HG02884 (cell line): ENCODE results near the gene TBC1D9B.

Source experiments
- ATAC-seq: cut with Tn5 transposase; IDR thresholded peaks from one replicate; pipeline ENCODE4 v1.9.1; 2021; ENCODE audit warnings: mild to moderate bottlenecking, moderate library complexity; ENCODE audit not compliant: unreplicated experiment

The TBC1D9B gene

DNA sequence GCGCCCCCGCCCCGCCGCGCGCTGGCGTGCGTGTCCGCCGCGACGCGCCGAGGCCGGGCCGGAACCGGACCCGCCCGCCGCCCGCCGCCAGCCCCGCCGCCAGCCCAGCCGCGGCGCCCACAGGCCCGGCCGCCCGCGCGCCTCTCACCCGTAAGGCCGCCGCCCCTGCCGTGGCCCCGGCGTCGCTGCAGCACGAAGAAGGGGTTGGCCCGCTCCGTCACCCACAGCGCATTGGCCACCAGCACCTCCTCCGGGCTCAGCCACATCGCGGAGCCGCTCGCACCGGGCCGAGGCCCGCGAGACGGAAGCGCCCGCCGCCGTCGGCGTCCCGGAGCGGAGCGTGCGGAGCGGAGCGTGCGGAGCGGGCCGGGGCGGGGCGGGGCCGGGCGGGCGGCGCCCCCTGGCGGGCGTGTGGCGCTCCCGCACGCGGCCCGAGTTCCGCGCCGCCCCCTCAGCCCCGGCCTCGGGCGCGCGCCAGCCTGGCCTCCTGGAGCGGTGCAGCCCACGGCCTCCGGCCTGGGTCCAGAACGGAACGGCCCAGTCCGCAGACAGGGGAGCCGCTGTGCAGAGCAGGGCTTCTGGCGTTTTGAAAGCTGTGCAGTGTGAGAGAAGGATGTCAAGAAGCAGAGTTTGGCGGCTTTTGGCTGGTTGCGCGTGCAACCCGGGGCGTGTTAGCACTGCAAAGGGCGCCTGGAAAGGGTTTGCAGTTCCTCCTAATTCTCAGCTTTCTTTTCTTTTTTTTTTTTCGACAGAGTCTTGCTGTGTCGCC lies at the start of gene TBC1D9B:
Gene TBC1D9B (minus strand): TSS at position 342 of the 769 bp plus-strand sequence. CDS start 76 bp downstream, at position 266.
- peak; percentile 89 for ATAC-seq

DNA sequence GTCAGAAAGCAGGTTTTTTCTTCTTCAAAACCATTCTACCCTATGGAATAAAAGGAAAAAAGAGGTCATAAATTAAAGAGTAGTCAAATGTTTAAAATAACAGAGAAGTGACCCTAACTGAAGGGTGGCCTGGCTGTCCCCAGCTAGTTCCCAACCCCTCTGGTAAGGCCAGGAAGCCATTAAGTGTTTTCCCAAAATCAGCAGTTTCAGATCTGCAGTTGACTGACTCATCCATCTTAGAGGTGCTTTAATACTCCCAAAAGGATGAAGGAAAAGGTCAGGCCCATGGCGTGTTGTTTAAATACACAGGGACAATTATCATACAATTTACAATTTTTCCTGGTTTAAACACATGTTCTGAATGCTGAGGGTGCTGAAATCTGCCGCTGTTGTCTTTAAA lies 47.9 kb upstream of the TBC1D9B start:
- no peak for ATAC-seq

DNA sequence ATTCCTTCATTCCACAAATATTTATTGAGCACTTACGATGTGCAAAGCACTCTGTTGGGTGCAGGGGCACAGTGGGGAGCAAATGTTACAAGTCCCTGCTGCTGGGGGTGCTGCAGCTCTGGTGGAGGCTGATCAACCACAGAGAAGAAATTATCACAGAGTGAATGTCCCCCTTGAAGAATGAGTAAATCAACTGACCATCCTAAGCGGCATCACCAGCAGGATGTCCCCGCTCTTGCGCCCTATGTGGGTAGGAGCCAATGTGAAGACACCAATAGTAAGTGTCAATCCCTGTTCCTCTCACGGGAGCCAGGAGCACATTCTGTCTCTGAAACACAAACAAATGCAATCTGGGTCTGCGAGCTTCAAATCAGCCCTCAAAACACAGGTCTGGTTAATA lies 47.4 kb upstream of the TBC1D9B start:
- ATAC-seq = no peak

DNA sequence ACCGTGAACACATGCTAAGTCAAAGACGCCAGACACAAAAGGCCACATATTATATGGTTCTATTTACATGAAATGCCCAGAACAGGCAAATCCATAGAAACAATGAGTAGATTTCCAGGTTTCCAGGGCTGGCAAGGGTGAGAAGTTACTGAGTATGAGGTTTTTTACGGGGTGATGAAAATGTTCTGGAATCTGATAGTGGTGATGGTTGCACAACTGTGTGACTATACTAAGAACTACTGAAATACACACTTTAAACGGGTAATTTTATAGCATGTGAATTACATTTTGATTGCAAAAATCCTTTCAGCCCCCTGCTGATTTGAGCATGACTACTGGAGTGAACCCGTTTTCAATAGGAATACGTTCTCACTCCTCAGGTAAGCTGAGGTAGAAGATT lies 46.7 kb upstream of the TBC1D9B start:
- ATAC-seq = no peak

DNA sequence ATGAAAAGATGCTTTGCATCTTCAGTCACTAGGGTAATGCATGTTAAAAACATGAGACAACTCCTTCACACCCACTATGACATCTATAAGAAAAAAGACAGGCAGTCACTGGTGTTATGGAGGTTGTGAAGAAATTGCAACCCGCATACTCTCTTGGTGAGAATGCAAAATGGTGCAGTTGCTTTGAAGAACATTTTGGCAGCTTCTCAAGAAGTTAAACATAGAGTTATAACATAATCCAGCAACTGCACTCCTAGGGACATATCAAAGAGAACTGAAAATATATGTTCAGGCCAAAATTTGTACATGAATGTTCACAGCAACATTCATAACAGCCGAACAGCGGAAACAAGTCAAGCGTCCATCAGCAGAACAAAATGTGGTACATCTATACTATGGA lies 46.3 kb upstream of the TBC1D9B start:
- no peak for ATAC-seq

DNA sequence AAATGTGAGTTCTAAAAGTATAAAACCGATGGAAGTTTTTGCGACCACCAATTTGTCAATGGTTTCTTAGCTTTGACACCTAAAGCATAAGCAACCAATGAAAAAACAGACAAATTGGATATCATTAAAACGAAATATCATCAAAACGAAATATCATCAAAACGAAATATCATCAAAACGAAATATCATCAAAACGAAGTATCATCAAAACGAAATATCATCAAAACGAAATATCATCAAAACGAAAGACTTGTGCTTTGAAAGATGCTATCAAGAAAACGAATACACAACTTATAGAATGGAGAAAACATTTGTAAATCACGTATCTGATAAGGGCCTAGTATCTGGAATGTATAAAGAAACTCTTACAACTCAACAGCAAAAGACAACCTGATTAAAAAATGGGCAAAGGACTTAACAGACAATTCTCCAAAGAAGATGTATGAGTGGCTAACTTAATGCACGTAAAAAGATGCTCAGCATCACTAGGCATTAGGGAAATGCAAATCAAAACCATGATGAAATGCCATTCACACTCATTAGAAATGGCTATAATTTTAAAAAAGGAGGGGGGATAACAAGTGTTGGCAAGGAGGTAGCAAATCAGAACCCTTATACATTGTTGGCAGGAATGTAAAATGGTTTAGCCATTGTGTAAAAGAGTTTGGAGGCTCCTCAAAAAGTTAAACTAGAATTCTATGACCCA lies 29.4 kb upstream of the TBC1D9B start:
- ATAC-seq = no peak

DNA sequence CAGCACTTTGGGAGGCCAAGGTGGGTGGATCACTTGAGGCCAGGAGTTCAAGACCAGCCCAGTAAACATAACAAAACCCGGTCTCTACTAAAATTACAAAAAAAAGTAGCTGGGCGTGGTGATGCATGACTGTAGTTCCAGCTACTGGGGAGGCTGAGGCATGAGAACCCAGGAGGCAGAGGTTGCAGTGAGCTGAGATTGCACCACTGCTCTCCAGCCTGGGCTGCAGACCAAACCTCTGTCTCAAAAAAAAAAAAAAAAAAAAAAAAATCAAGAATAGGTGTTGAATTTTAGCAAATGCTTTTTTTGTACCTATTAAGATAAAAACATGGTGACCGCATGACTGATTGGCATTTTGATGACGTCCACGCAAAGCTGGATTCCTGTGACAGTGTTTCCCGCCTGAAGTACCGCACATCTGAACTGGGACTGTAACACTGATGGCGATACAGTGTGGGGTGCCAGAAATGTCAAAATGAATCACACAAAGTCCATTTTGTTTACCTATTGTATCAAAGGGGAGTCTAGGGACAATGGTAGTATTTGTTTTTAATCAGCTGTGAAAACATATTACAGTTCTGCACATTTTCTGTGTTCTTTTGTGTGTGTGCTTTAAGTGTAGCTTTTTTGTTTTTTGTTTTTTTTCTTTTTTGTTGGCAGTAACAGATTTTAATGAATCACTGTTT lies 23.2 kb upstream of the TBC1D9B start:
- ATAC-seq = no peak

DNA sequence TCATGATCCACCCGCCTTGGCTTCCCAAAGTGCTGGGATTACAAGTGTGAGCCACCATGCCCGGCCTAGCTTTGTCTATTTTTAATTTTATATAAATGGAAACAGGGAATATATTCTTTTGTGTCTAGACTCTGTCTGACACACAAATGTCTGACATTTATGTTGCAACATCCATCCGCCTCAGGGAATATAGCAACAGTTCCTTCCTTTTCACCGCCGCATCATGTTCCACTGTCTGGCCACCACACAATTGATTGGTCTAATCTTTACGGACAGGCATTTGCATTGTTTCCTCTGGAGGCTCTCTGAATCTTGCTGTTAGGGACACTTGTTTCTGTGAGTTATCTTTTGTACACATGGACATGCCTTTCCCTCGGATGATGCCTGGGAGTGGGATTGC lies 20.1 kb upstream of the TBC1D9B start:
- ATAC-seq = no peak

DNA sequence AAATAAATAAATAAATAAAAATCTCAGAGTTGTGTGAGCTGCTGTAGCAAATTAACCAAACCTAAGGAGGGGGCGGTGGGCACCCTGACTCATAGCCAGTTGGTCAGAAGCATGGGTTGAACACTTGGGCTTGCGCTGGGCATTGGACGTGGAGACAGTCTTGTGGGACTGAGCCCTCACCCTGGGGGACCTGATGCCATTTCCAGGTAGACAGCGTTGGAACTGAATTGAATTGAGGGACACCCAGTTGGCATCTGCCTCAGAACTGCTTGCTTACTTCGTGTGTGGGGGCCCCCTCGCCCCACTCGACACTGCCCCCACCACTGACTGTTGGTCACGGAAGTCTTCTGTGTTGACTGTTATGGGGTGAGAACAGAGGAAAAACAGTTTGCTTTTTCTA lies 19.0 kb upstream of the TBC1D9B start:
- no peak for ATAC-seq

DNA sequence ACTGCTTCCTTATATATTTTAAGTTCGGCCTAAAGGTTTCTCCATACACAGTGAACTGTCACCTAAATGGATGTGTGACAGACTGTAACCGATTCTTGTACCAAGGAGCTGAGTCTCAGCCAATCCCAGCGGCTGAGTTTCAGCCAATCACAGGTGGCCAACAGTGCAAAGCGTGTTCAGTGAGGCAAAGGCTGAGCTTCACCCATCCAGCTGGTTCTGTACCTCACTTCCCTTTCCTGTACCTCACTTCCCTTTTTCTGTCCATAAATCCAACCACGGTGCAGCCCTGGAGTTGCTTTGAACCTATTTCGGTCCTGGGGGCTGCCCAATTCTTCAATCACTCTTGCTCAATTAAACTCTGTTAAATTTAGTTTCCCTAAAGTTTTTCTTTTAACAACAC lies 15.7 kb upstream of the TBC1D9B start:
- no peak for ATAC-seq

DNA sequence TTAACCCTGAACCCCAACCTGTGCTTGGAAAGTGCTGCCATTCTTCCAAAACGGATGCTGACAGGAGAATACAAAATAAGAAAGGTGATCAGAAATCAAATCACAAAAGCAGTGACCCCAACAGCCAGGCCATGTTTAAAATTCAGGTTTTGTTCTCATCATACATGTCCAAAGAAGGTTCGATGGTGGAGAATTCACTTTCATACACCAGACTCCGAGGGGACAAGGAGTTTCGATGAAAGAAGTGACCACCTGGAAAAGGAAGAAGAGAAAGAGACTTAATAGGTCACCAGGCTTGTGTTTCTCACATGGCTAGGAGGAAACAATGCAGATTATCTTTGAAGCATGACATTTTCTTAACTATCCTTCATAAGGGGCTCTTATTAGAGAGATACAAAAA lies 12.5 kb upstream of the TBC1D9B start:
- ATAC-seq = no peak

DNA sequence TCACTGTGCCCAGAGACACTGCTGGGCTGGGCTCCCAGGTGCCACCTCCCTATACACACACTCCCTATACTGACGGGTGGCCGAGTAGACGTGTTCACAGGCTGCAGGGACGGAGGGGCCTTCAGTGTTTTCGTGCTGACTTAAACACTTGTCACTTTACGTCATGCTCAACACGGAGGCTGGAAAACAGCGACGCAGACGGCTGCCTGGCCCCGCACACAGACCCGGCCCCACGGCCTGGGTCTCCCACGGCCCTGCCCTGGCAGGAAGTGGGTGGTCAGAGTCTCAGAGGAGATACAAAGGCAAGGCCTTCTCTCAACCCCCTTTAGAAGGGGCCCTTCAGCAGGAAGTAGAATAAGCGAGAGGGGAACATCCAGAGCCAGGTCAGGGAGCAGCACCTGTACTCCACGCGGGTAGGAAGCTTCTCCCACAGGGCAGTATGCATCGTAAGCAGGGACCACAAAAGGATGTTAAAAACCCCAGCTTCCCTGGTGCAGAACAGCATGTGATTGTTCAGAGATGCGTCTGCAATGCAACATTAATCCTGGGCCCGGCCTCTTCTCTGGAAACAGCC lies 11.9 kb upstream of the TBC1D9B start:
- ATAC-seq = no peak

DNA sequence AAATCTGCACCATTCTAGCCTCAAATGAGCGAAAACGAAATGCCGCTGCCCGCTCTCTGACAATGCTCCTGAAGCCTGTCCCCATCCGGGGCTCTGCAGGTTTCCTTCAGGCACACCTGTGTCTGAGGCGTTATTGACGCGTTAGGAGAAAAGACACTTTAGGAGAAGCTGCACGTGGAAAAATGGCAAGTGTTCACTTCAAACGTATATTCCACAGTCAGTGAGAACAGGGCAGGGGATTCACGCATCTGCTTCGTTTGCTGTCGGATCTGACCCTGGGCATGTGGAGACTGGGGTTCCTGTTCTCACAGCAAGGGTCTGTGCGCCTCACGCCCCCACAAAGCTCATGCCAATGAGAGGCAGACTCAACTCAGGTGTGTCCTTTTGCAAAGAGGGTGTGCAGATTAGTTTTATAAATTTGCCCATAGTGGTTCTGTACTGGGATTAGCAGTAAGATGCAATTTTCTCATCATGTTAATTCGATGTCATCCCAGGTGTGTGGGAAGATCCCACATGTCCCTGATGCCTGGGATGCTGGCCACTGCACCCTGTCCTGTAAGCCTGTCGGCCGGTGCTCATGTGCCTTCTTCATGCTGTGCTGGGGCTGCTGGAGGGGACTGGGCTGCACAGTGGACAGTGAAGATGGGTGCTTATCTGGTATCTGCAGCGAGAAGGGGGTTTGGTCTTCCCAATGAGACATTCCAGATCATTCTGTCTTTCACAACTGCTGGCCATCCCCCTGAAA lies 11.2 kb upstream of the TBC1D9B start:
- ATAC-seq = no peak

DNA sequence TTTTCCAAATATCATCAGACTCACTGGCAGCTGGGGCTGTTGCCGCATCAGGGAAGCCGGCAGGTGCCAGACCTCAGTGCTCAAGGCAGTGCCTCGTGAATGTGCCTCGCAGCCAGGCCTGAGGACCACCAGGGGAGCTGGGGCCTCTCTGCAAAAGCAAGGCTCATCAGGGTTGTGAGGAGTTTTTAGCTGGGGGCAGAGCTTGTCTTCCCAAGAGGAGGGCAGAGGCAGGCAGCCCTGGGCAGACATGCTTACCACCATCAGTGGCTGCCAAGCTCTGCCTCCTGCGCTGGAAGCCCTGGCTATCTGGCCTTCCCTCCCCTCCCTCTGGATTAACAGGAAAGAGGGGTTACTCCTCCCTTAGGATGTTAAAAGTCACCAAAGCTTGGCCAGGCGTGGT lies 8.8 kb upstream of the TBC1D9B start:
- ATAC-seq = no peak

DNA sequence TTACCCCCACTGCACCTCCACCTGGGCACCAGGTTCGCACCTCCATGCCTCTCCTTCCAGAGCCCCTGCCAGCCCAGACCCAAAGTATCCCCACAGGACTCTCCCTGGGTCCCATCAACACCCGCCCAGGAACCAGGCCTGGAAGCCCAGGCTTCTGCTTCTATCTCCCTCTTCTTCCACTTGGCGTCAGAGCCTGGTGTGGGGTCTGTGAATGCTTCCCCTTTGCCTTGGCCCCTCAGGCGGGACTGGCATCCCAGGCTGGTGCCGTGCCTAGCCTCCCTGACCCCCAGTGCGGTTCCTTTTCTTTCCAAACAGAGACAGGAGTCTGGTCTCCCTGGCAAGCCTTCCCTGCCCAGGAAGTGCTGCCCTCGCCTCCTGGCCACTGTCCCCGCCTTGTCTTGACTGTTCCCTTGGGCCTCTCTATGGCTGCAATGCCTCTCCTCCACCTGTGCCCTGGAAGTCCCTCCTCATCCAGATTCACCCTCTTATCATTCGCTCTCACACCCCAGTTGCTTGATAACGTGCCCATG lies 7.8 kb upstream of the TBC1D9B start:
- no peak for ATAC-seq

DNA sequence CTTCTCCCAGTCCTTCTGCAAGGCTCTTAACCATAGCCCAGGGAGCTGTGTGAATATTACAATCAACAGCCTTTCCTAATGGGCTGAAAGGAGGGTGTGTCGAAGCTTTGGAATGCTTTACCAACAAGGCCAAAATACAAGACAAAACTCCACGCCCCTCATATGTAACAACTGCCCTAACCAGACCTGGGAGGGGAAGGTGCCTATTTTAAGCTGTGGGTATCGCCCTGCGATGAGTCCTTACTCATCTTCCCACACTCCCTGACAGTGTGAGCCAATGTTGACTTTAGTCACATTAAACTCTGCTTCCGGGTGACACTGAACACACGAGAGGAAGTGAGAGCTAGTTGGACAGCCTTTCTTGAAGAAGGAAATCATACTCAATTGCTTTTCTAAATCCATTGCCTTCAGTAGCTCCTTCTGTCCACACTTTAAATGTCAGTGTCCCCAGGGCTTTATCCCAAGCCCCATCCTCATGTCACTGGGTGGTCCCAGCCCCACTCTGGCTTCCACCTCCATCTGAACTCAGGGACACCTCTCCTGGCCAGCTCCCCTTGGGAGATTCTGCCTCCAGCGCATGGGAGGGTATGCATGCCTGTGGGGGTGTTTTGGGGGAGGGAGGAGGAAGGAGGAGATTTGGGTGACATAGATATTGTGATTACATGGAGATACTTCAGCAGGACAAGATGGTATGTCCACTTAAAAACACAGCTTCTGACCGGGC lies 6.5 kb upstream of the TBC1D9B start:
- no peak for ATAC-seq

DNA sequence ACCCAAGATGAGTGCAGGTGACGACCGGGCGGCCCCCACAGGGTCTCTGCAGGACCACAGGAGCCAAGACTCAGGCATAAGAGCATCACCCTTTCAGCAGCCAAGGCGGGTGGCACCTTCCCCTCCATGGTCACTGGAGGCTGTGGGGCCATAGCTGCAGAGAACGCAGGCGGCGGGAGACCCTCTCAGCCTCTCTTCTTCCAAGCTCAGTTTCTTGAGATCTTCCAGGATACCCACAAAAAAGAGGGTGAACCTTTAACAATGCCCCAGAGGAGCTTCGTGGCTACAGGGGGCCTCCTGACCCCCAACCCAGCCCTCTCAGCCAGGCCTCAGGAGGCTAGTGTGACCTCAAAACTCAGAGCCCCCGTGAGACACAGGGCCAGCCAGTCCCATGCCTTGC lies 5.8 kb upstream of the TBC1D9B start:
- ATAC-seq = no peak

DNA sequence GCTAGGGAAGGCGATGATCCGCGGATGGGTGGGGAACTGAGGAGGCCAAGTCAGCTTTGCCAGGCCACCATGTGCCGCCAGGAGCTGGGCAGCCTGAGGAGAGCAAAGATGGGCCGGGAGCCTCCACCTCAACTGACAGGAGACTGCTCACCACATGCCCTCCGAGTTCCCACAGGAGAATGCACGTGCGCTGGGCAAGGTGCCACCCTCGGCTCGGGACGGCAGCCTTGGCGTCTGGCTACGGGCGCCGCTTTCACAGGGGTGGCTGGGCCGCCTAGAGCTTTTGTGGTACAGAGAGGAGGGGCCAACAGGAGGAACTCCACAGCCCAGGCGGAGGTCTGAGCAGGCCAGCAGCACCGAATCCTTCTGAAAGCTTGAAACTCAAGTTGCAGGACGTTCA lies 5.3 kb upstream of the TBC1D9B start:
- ATAC-seq = no peak

DNA sequence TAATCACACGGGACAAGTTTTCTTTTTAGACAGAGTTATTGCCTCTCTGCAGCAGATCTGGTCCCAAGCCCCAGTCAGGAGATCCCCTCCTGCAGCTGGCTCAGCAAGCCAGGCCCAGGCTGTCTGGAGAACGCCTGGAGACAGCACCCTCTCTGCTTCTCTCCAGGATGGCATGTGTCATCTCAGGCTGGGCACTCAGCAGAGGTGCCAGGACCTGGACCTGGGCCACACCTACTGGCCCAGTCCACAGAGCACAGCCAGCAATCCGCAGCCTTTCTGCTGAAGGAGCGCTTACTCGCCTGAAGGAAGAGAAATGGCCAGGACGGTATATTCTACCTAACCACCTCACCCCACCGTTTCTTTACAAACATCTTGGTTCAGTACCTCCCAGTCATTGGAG lies 4.7 kb upstream of the TBC1D9B start:
- no peak for ATAC-seq

DNA sequence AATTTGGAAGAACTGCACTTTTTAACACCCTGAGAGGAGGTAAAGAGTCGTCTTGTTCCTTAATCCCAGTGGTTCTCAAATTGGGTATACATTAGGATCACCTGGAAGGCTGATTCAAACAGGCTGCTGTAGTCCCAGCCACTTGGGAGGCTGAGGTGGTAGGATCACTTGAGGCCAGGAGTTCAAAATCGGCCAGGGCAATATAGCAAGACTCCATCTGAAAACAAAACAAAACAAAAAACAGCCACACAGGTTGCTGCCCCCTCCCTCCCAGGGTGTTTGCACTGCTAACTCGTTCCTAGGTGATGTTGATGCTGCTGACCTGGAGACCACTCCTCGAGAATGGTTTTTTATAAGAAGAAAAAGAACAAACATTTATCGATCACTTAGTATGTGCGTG lies 1.5 kb upstream of the TBC1D9B start:
- no peak for ATAC-seq
